ENCODE measurements around the gene PLCG1. TPM values are rescaled to one million over a fixed set of nuclear protein-coding genes. Genes with fewer than 3 reads are reported as not detected.
"Not testable (repeated sequence)": the region's sequence is repeated elsewhere in the genome, so short reads cannot be mapped to it uniquely, and the experiment has no call there.

PLCG1 gene
- total RNA-seq, 1 donor from 2014 or later = 120 TPM

GRCh38 chr20:41110012-41110411 lies 27.3 kb upstream of the PLCG1 start:
- TF ChIP-seq CTCF (IDR thresholded peaks at IDR 0.05) = no peak
- no peak for ATAC-seq
- Histone ChIP-seq H3K4me3 (no peak overlapping the region), H3K27me3 (no peaks in the 10 kb centered on the region), H3K9me3 (no peaks in the 10 kb centered on the region), H3K4me1 (no peaks in the 10 kb centered on the region), H3K36me3 (peaks cover 92% of the 10 kb centered on the region), H3K27ac (no peak overlapping the region)
- intact Hi-C loops (cut with DNase I) = no loop called here
- DNase-seq = no peak

GRCh38 chr20:41110930-41111577 lies 26.3 kb upstream of the PLCG1 start:
- H3K9me3 ChIP-seq = no peaks in the 10 kb centered on the region
- DNase-seq (no peak), ATAC-seq (peak; percentile 73)
- H3K27me3 ChIP-seq = no peaks in the 10 kb centered on the region
- H3K36me3 ChIP-seq = peaks cover 92% of the 10 kb centered on the region
- intact Hi-C loops (cut with DNase I) = no loop called here
- TF ChIP-seq CTCF (IDR thresholded peaks at IDR 0.05) = no peak
- H3K27ac ChIP-seq = no peak overlapping the region
- no peak overlapping the region for H3K4me3 ChIP-seq
- no peaks in the 10 kb centered on the region for H3K4me1 ChIP-seq

GRCh38 chr20:41111578-41111951 lies 25.8 kb upstream of the PLCG1 start:
- DNase-seq (no peak), ATAC-seq (no peak)
- Histone ChIP-seq H3K9me3 (no peaks in the 10 kb centered on the region), H3K27me3 (no peaks in the 10 kb centered on the region), H3K36me3 (peaks cover 92% of the 10 kb centered on the region), H3K4me1 (no peaks in the 10 kb centered on the region), H3K27ac (no peak overlapping the region), H3K4me3 (no peak overlapping the region)
- TF ChIP-seq CTCF (IDR thresholded peaks at IDR 0.05) = no peak
- intact Hi-C loops (cut with DNase I) = no loop called here

- Histone ChIP-seq H3K27ac (no peak overlapping the region), H3K9me3 (no peaks in the 10 kb centered on the region), H3K4me1 (no peaks in the 10 kb centered on the region), H3K4me3 (no peak overlapping the region), H3K27me3 (no peaks in the 10 kb centered on the region), H3K36me3 (peaks cover 94% of the 10 kb centered on the region)
- TF ChIP-seq CTCF (IDR thresholded peaks at IDR 0.05) = no peak
- intact Hi-C loops (cut with DNase I) = no loop called here
- DNase-seq (no peak), ATAC-seq (no peak)
Observed at GRCh38 chr20:41116282-41116956, 20.9 kb upstream of the PLCG1 start.

GRCh38 chr20:41118159-41118558 lies 19.2 kb upstream of the PLCG1 start:
- intact Hi-C loops (cut with DNase I); H3K9me3 ChIP-seq; H3K27me3 ChIP-seq; H3K4me1 ChIP-seq; H3K27ac ChIP-seq; ATAC-seq; H3K4me3 ChIP-seq; DNase-seq: not testable (repeated sequence)
- H3K36me3 ChIP-seq = peaks cover 100% of the 10 kb centered on the region

GRCh38 chr20:41118632-41119031 lies 18.7 kb upstream of the PLCG1 start:
- Histone ChIP-seq H3K4me1 (no peaks in the 10 kb centered on the region), H3K27me3 (no peaks in the 10 kb centered on the region), H3K4me3 (no peak overlapping the region), H3K9me3 (no peaks in the 10 kb centered on the region), H3K36me3 (peaks cover 100% of the 10 kb centered on the region), H3K27ac (no peak overlapping the region)
- no peak for TF ChIP-seq CTCF (IDR thresholded peaks at IDR 0.05)
- DNase-seq (no peak), ATAC-seq (no peak)
- intact Hi-C loops (cut with DNase I) = no loop called here

Data from upper lobe of right lung (tissue), 1 donor.